ENCODE results near the gene PRDM15.
A peak's percentile ranks its signal among the peaks of the same experiment; 100 is the strongest.

Gene PRDM15

GRCh38 chr21:41769933-41770332 is 109.2 kb downstream of the PRDM15 start:
- Histone ChIP-seq H3K36me3 (ENCODE audit: low read depth) (peaks cover 12% of the 10 kb centered on the region), H3K4me1 (ENCODE audit: insufficient read depth, poor library complexity, severe bottlenecking) (peaks cover 16% of the 10 kb centered on the region), H3K27me3 (ENCODE audit: insufficient read depth, poor library complexity, severe bottlenecking) (no peaks in the 10 kb centered on the region), H3K27ac (ENCODE audit: poor library complexity, severe bottlenecking) (no peak overlapping the region), H3K4me3 (ENCODE audit: severe bottlenecking) (no peak overlapping the region), H3K9me3 (ENCODE audit: severe bottlenecking) (no peaks in the 10 kb centered on the region)
- DNase-seq (ENCODE audit: low spot score) (no peak), ATAC-seq (ENCODE audit: low read depth) (no peak)
- TF ChIP-seq CTCF (IDR thresholded peaks at IDR 0.05; ENCODE audit: poor library complexity, severe bottlenecking) = no peak

GRCh38 chr21:41769521-41769920 is 109.6 kb downstream of the PRDM15 start:
- Histone ChIP-seq H3K27me3 (ENCODE audit: insufficient read depth, poor library complexity, severe bottlenecking) (no peaks in the 10 kb centered on the region), H3K36me3 (ENCODE audit: low read depth) (peaks cover 15% of the 10 kb centered on the region), H3K4me3 (ENCODE audit: severe bottlenecking) (no peak overlapping the region), H3K4me1 (ENCODE audit: insufficient read depth, poor library complexity, severe bottlenecking) (peaks cover 21% of the 10 kb centered on the region), H3K9me3 (ENCODE audit: severe bottlenecking) (no peaks in the 10 kb centered on the region), H3K27ac (ENCODE audit: poor library complexity, severe bottlenecking) (peak overlapping the region; percentile 94)
- ATAC-seq (ENCODE audit: low read depth) (no peak), DNase-seq (ENCODE audit: low spot score) (no peak)
- no peak for TF ChIP-seq CTCF (IDR thresholded peaks at IDR 0.05; ENCODE audit: poor library complexity, severe bottlenecking)

DNA sequence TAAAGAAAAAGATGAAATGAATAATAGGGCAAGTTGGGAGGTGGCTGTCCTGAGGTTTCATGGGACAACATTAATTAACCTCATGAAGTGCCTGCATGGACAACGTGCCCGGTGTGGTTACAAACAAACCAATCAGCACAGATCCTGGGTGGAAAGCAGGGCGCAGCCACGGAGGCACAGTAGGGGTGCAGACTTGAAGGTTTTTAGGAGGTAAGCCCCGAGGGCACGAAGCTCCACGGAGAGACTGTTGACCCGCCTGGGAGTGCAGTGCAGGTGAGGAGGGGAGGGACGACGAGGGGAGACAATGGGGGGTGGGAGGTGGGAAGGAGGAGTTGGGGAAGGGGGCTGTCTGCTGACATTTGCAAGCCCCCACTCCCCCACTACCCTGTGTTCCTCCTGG is 110.0 kb downstream of the PRDM15 start:
- Histone ChIP-seq H3K9me3 (ENCODE audit: severe bottlenecking) (no peaks in the 10 kb centered on the region), H3K27me3 (ENCODE audit: insufficient read depth, poor library complexity, severe bottlenecking) (no peaks in the 10 kb centered on the region), H3K27ac (ENCODE audit: poor library complexity, severe bottlenecking) (peak overlapping the region; percentile 94), H3K36me3 (ENCODE audit: low read depth) (peaks cover 15% of the 10 kb centered on the region), H3K4me1 (ENCODE audit: insufficient read depth, poor library complexity, severe bottlenecking) (peaks cover 25% of the 10 kb centered on the region), H3K4me3 (ENCODE audit: severe bottlenecking) (peak overlapping the region; percentile 87)
- TF ChIP-seq CTCF (IDR thresholded peaks at IDR 0.05; ENCODE audit: poor library complexity, severe bottlenecking) = no peak
- DNase-seq (ENCODE audit: low spot score) = no peak
- no peak for ATAC-seq (ENCODE audit: low read depth)

DNA sequence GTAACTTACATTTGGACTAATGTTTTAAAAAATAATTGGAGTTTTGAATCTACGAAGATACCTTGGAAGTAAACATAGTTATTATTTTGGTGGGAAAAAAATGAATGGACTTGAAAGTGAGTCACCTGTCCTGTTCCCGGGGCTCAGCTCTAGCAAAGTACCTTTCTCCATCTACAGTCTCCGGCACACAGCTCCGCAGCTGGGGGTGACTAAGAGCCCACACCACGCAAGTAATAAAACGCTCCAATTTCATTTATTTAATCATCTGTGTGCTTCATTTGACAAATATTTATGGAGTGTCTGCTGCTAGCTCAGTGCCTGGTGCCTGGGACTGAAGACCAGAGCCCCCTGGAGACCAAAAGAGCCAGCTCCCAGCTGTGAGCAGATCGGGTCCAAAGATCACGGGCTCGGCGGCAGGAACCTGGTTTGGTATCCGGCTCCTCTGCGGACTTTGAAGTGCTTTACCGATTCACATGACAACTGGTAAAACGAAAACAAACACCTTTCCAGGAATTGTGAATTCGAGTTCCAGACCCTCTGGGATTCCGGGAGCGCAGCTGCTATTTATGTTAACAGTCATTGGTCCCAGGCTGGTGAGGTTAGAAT is 110.6 kb downstream of the PRDM15 start:
- Histone ChIP-seq H3K4me1 (ENCODE audit: insufficient read depth, poor library complexity, severe bottlenecking) (peaks cover 29% of the 10 kb centered on the region), H3K4me3 (ENCODE audit: severe bottlenecking) (peak overlapping the region; percentile 87), H3K27me3 (ENCODE audit: insufficient read depth, poor library complexity, severe bottlenecking) (no peaks in the 10 kb centered on the region), H3K36me3 (ENCODE audit: low read depth) (peaks cover 15% of the 10 kb centered on the region), H3K9me3 (ENCODE audit: severe bottlenecking) (no peaks in the 10 kb centered on the region), H3K27ac (ENCODE audit: poor library complexity, severe bottlenecking) (peak overlapping the region; percentile 94)
- peak; percentile 81 for TF ChIP-seq CTCF (IDR thresholded peaks at IDR 0.05; ENCODE audit: poor library complexity, severe bottlenecking)
- ATAC-seq (ENCODE audit: low read depth) (peak; percentile 64), DNase-seq (ENCODE audit: low spot score) (peak; percentile 85)
